ENCODE results near the gene CACNA2D3.
"Not testable (repeated sequence)": the region's sequence is repeated elsewhere in the genome, so short reads cannot be mapped to it uniquely, and the experiment has no call there.

CACNA2D3 gene

GRCh38 chr3:55042591-55042990 is 920.2 kb downstream of the CACNA2D3 start:
- no peak for FAIRE-seq

- FAIRE-seq: no peak
Observed at GRCh38 chr3:55044486-55044885, 922.1 kb downstream of the CACNA2D3 start.

- no peak for FAIRE-seq
Observed at GRCh38 chr3:55059027-55059629, 936.8 kb downstream of the CACNA2D3 start.

GRCh38 chr3:55060896-55061719 is 938.8 kb downstream of the CACNA2D3 start:
- FAIRE-seq: no peak

- no peak for FAIRE-seq
Observed at GRCh38 chr3:55061720-55062034, 939.3 kb downstream of the CACNA2D3 start.

- no peak for FAIRE-seq
Observed at GRCh38 chr3:55064164-55064563, 941.8 kb downstream of the CACNA2D3 start.

GRCh38 chr3:55065331-55065730 is 943.0 kb downstream of the CACNA2D3 start:
- FAIRE-seq: no peak

GRCh38 chr3:55066551-55067047 is 944.2 kb downstream of the CACNA2D3 start:
- no peak for FAIRE-seq

GRCh38 chr3:55069950-55070349 is 947.6 kb downstream of the CACNA2D3 start:
- no peak for FAIRE-seq

GRCh38 chr3:55074796-55075195 is 952.4 kb downstream of the CACNA2D3 start:
- no peak for FAIRE-seq

GRCh38 chr3:55075846-55076245 is 953.5 kb downstream of the CACNA2D3 start:
- FAIRE-seq: no peak

- no peak for FAIRE-seq
Observed at GRCh38 chr3:55077726-55078125, 955.4 kb downstream of the CACNA2D3 start.

- FAIRE-seq: no peak
Observed at GRCh38 chr3:55078876-55079275, 956.5 kb downstream of the CACNA2D3 start.

GRCh38 chr3:55085231-55085630 is 962.9 kb downstream of the CACNA2D3 start:
- no peak for FAIRE-seq

GRCh38 chr3:55089211-55089610 is 966.9 kb downstream of the CACNA2D3 start:
- FAIRE-seq: no peak

GRCh38 chr3:55090291-55090690 is 967.9 kb downstream of the CACNA2D3 start:
- no peak for FAIRE-seq

- no peak for FAIRE-seq
Observed at GRCh38 chr3:55090746-55091145, 968.4 kb downstream of the CACNA2D3 start.

- FAIRE-seq: no peak
Observed at GRCh38 chr3:55091381-55092225, 969.3 kb downstream of the CACNA2D3 start.

- no peak for FAIRE-seq
Observed at GRCh38 chr3:55094676-55095075, 972.3 kb downstream of the CACNA2D3 start.

GRCh38 chr3:55097441-55097840 is 975.1 kb downstream of the CACNA2D3 start:
- no peak for FAIRE-seq

- FAIRE-seq: no peak
Observed at GRCh38 chr3:55105647-55106046, 983.3 kb downstream of the CACNA2D3 start.

GRCh38 chr3:55107187-55107586 is 984.8 kb downstream of the CACNA2D3 start:
- FAIRE-seq: no peak

- not testable (repeated sequence) for FAIRE-seq
Observed at GRCh38 chr3:55111906-55112305, 989.6 kb downstream of the CACNA2D3 start.

- no peak for FAIRE-seq
Observed at GRCh38 chr3:55118451-55118850, 996.1 kb downstream of the CACNA2D3 start.

All from G401.6 (cell line).